ENCODE data around the gene PDGFB.
"Not testable (repeated sequence)": the region's sequence is repeated elsewhere in the genome, so short reads cannot be mapped to it uniquely, and the experiment has no call there.

PDGFB gene

GRCh38 chr22:39219071-39220039 lies 25.4 kb downstream of the PDGFB start:
- H2AFZ ChIP-seq (ENCODE audit: low read depth, low read length): no peak overlapping the region
- TF ChIP-seq CTCF (IDR thresholded peaks at IDR 0.05; ENCODE audit: low read depth, low read length) (no peak), EZH2phosphoT487 (IDR thresholded peaks at IDR 0.05; ENCODE audit: low read depth) (no peak)
- H3K4me3 ChIP-seq (ENCODE audit: low read length): no peak overlapping the region
- peaks cover 4% of the 10 kb centered on the region; the same call in 1 of the 2 replicates for H3K9me3 ChIP-seq (ENCODE audit: insufficient read depth, low read length)
- no peaks in the 10 kb centered on the region for H3K36me3 ChIP-seq (replicated peaks; ENCODE audit: low read depth, low read length)
- no peaks in the 10 kb centered on the region for H3K79me2 ChIP-seq (ENCODE audit: low read length)
- no peaks in the 10 kb centered on the region for H4K20me1 ChIP-seq (ENCODE audit: insufficient read depth, low read length)
- no peak overlapping the region for H3K27ac ChIP-seq (ENCODE audit: low read length)
- H3K4me2 ChIP-seq (ENCODE audit: low read length): no peak overlapping the region
- H3K27me3 ChIP-seq (ENCODE audit: low read depth, low read length): peaks cover 7% of the 10 kb centered on the region
- peaks cover 20% of the 10 kb centered on the region for H3K4me1 ChIP-seq (ENCODE audit: low read length)
- H3K9ac ChIP-seq (ENCODE audit: low read length): no peak overlapping the region

- not testable (repeated sequence) for H3K9ac ChIP-seq (ENCODE audit: low read length); H3K27ac ChIP-seq (ENCODE audit: low read length); H3K79me2 ChIP-seq (ENCODE audit: low read length); H3K36me3 ChIP-seq (replicated peaks; ENCODE audit: low read depth, low read length); H2AFZ ChIP-seq (ENCODE audit: low read depth, low read length); H3K4me2 ChIP-seq (ENCODE audit: low read length); H3K9me3 ChIP-seq (ENCODE audit: insufficient read depth, low read length); H3K4me3 ChIP-seq (ENCODE audit: low read length); H4K20me1 ChIP-seq (ENCODE audit: insufficient read depth, low read length)
- Histone ChIP-seq H3K4me1 (ENCODE audit: low read length) (peaks cover 20% of the 10 kb centered on the region), H3K27me3 (ENCODE audit: low read depth, low read length) (peaks cover 16% of the 10 kb centered on the region)
Observed at GRCh38 chr22:39218432-39218831, 26.4 kb downstream of the PDGFB start.

- Histone ChIP-seq H2AFZ (ENCODE audit: low read depth, low read length) (no peak overlapping the region), H3K9ac (ENCODE audit: low read length) (no peak overlapping the region), H3K4me1 (ENCODE audit: low read length) (peaks cover 8% of the 10 kb centered on the region), H3K36me3 (replicated peaks; ENCODE audit: low read depth, low read length) (no peaks in the 10 kb centered on the region), H3K4me2 (ENCODE audit: low read length) (no peak overlapping the region), H3K79me2 (ENCODE audit: low read length) (no peaks in the 10 kb centered on the region), H3K27ac (ENCODE audit: low read length) (no peak overlapping the region), H3K27me3 (ENCODE audit: low read depth, low read length) (peaks cover 16% of the 10 kb centered on the region), H3K9me3 (ENCODE audit: insufficient read depth, low read length) (no peaks in the 10 kb centered on the region), H4K20me1 (ENCODE audit: insufficient read depth, low read length) (no peaks in the 10 kb centered on the region), H3K4me3 (ENCODE audit: low read length) (no peak overlapping the region)
- TF ChIP-seq EZH2phosphoT487 (IDR thresholded peaks at IDR 0.05; ENCODE audit: low read depth): no peak
- TF ChIP-seq CTCF (IDR thresholded peaks at IDR 0.05; ENCODE audit: low read depth, low read length): no peak
Observed at GRCh38 chr22:39216143-39216490, 28.7 kb downstream of the PDGFB start.

GRCh38 chr22:39215426-39216142 lies 29.2 kb downstream of the PDGFB start:
- Histone ChIP-seq H3K9ac (ENCODE audit: low read length) (no peak overlapping the region), H3K27ac (ENCODE audit: low read length) (no peak overlapping the region), H3K4me3 (ENCODE audit: low read length) (no peak overlapping the region), H2AFZ (ENCODE audit: low read depth, low read length) (no peak overlapping the region), H3K4me1 (ENCODE audit: low read length) (peaks cover 4% of the 10 kb centered on the region; the same call in 1 of the 2 replicates), H3K36me3 (replicated peaks; ENCODE audit: low read depth, low read length) (no peaks in the 10 kb centered on the region), H3K9me3 (ENCODE audit: insufficient read depth, low read length) (no peaks in the 10 kb centered on the region), H4K20me1 (ENCODE audit: insufficient read depth, low read length) (no peaks in the 10 kb centered on the region), H3K79me2 (ENCODE audit: low read length) (no peaks in the 10 kb centered on the region), H3K4me2 (ENCODE audit: low read length) (no peak overlapping the region), H3K27me3 (ENCODE audit: low read depth, low read length) (peaks cover 16% of the 10 kb centered on the region)
- TF ChIP-seq CTCF (IDR thresholded peaks at IDR 0.05; ENCODE audit: low read depth, low read length) (peak; percentile 56), EZH2phosphoT487 (IDR thresholded peaks at IDR 0.05; ENCODE audit: low read depth) (no peak)
